GM23338 (cell line): Measurements from ENCODE around the gene SYNPO2. TPM values are rescaled to one million over a fixed set of nuclear protein-coding genes. Genes with fewer than 3 reads are reported as not detected.

Experiments used
- ATAC-seq: fragments of 200-7000 bp; cut with Tn5 transposase; 3 replicates; pipeline ENCODE4 v1.9.1; 2020
- DNase-seq: peaks from one replicate; pipeline ENCODE4 v3.0.0-alpha.2; 2015; ENCODE audit warnings: low spot score
- H2AFZ ChIP-seq: fragments of 200-600 bp; sonication (generic); 2 replicates; pipeline ENCODE4 v1.8.0; 2016; ENCODE audit warnings: antibody characterized with exemption, mild to moderate bottlenecking, moderate library complexity
- H3F3A ChIP-seq: fragments of 200-600 bp; sonication (generic); replicated peaks from 2 replicates; pipeline ENCODE4 v1.8.0; 2017; ENCODE audit warnings: antibody characterized with exemption, mixed run types, low read depth
- H3K27ac ChIP-seq: fragments of 200-600 bp; sonication (generic); 2 replicates; pipeline ENCODE4 v1.6.1; 2016; ENCODE audit warnings: low read depth
- H3K27me3 ChIP-seq: fragments of 200-600 bp; sonication (generic); 2 replicates; pipeline ENCODE4 v1.8.0; 2016; ENCODE audit warnings: mild to moderate bottlenecking, mixed run types, moderate library complexity; ENCODE audit not compliant: insufficient read depth
- H3K36me3 ChIP-seq: fragments of 200-600 bp; sonication (generic); 2 replicates; pipeline ENCODE4 v1.8.0; 2016; ENCODE audit warnings: mild to moderate bottlenecking; ENCODE audit not compliant: insufficient read depth
- H3K4me1 ChIP-seq: fragments of 200-600 bp; sonication (generic); 2 replicates; pipeline ENCODE4 v1.8.0; 2016; ENCODE audit warnings: mild to moderate bottlenecking, moderate library complexity; ENCODE audit not compliant: insufficient read depth
- H3K4me2 ChIP-seq: fragments of 200-600 bp; sonication (generic); 2 replicates; pipeline ENCODE4 v1.7.1; 2017; ENCODE audit warnings: mixed run types
- H3K4me3 ChIP-seq: fragments of 200-600 bp; sonication (generic); 2 replicates; pipeline ENCODE4 v1.6.1; 2016; ENCODE audit warnings: mixed run types
- H3K79me2 ChIP-seq: fragments of 200-600 bp; sonication (generic); replicated peaks from 2 replicates; pipeline ENCODE4 v1.8.0; 2017; ENCODE audit warnings: mild to moderate bottlenecking; ENCODE audit not compliant: insufficient read depth
- H3K9me2 ChIP-seq: fragments of 200-600 bp; sonication (generic); 2 replicates; pipeline ENCODE4 v1.8.0; 2017; ENCODE audit not compliant: insufficient read depth
- H4K20me1 ChIP-seq: fragments of 200-600 bp; sonication (generic); replicated peaks from 2 replicates; pipeline ENCODE4 v1.8.0; 2017; ENCODE audit warnings: mild to moderate bottlenecking; ENCODE audit not compliant: insufficient read depth
- H3K27ac Mint-ChIP-seq: 2 replicates; pipeline ENCODE4 v1.8.0; 2020; ENCODE audit warnings: inconsistent platforms, mild to moderate bottlenecking, moderate library complexity, mixed read lengths
- H3K27me3 Mint-ChIP-seq: 3 replicates; pipeline ENCODE4 v1.8.0; 2022; ENCODE audit warnings: low read depth, mild to moderate bottlenecking, moderate library complexity, mixed read lengths, inconsistent platforms; ENCODE audit not compliant: insufficient read depth, poor library complexity
- H3K36me3 Mint-ChIP-seq: 3 replicates; pipeline ENCODE4 v1.8.0; 2021; ENCODE audit warnings: low read depth, mild to moderate bottlenecking, inconsistent platforms, moderate library complexity, mixed read lengths
- H3K4me1 Mint-ChIP-seq: 3 replicates; pipeline ENCODE4 v1.8.0; 2020; ENCODE audit warnings: mild to moderate bottlenecking, inconsistent platforms, mixed read lengths
- H3K4me3 Mint-ChIP-seq: 3 replicates; pipeline ENCODE4 v1.8.0; 2021; ENCODE audit warnings: moderate library complexity, mild to moderate bottlenecking, inconsistent platforms, mixed read lengths
- H3K9me3 Mint-ChIP-seq: 3 replicates; pipeline ENCODE4 v1.8.0; 2020; ENCODE audit warnings: moderate library complexity, mild to moderate bottlenecking, inconsistent platforms, mixed read lengths
- CREB1 ChIP-seq: fragments of 250-450 bp; sonication (Bioruptor Pico); IDR thresholded peaks from 2 replicates; pipeline ENCODE4 v1.5.0; 2020; ENCODE audit warnings: low read depth, mild to moderate bottlenecking, moderate library complexity
- ETS1 ChIP-seq: IDR thresholded peaks from 2 replicates; pipeline ENCODE4 v1.6.1; 2016; ENCODE audit warnings: antibody characterized with exemption
- EZH2 ChIP-seq: fragments of 200-600 bp; sonication (generic); IDR thresholded peaks from one replicate; pipeline ENCODE4 v1.8.0; 2017; ENCODE audit warnings: antibody characterized with exemption, mild to moderate bottlenecking, low read depth; ENCODE audit not compliant: unreplicated experiment
- NANOG ChIP-seq: IDR thresholded peaks from 2 replicates; pipeline ENCODE4 v1.6.1; 2016; ENCODE audit warnings: antibody characterized with exemption, borderline replicate concordance
- POLR2AphosphoS5 ChIP-seq: IDR thresholded peaks from 2 replicates; pipeline ENCODE4 v1.6.1; 2016; ENCODE audit warnings: antibody characterized with exemption, low read depth
- STAT1 ChIP-seq: IDR thresholded peaks from one replicate; pipeline ENCODE4 v1.6.1; 2016; ENCODE audit warnings: antibody characterized with exemption; ENCODE audit not compliant: unreplicated experiment
- ZNF114 ChIP-seq: fragments of 250-450 bp; sonication (Bioruptor Pico); IDR thresholded peaks from 2 replicates; pipeline ENCODE4 v1.5.0; 2020; ENCODE audit warnings: mild to moderate bottlenecking, moderate library complexity
- ZNF331 ChIP-seq: fragments of 250-450 bp; sonication (Bioruptor Pico); IDR thresholded peaks from 2 replicates; pipeline ENCODE4 v1.5.0; 2020; ENCODE audit warnings: low read depth, mild to moderate bottlenecking, moderate library complexity
- polyA plus RNA-seq: library from polyadenylated mRNA; unstranded; fragments of >200 nt; fragmentation: Nextera tagmentation; extraction: Ambion mirVana; gene quantifications from 2 replicates; pipeline ENCODE4 v1.2.1, GENCODE V29; 2016
- total RNA-seq: library from RNA; depleted of rRNA; stranded (reverse); fragments of >200 nt; shearing (Covaris generic); gene quantifications from 2 replicates; pipeline ENCODE4 v1.2.3, GENCODE V29; 2014
- TF ChIP-seq, protein P1 (sequence below): IDR thresholded peaks from one replicate; pipeline ENCODE4 v1.6.1; 2018; ENCODE audit warnings: antibody characterized with exemption; ENCODE audit not compliant: unreplicated experiment

The SYNPO2 gene
- total and polyA plus RNA-seq, 2 experiments from 2014 or later, result 2.1 to 3.4 TPM

GRCh38 chr4:118921786-118922185 is 33.1 kb downstream of the SYNPO2 start:
- no peaks in the 10 kb centered on the region for H3K9me2 ChIP-seq
- no peaks in the 10 kb centered on the region for H3K36me3 Mint-ChIP-seq
- H2AFZ ChIP-seq, result no peak overlapping the region
- H3F3A ChIP-seq, result no peaks in the 10 kb centered on the region
- no peaks in the 10 kb centered on the region for H4K20me1 ChIP-seq
- H3K79me2 ChIP-seq, result no peaks in the 10 kb centered on the region
- no peaks in the 10 kb centered on the region for H3K9me3 Mint-ChIP-seq
- TF ChIP-seq ZNF114 (CRISPR knock-in tag) (no peak), ZNF331 (CRISPR knock-in tag) (no peak), NANOG (no peak), CREB1 (CRISPR knock-in tag) (no peak), ETS1 (no peak), STAT1 (no peak), EZH2 (no peak)
- TF ChIP-seq, protein P1, sequence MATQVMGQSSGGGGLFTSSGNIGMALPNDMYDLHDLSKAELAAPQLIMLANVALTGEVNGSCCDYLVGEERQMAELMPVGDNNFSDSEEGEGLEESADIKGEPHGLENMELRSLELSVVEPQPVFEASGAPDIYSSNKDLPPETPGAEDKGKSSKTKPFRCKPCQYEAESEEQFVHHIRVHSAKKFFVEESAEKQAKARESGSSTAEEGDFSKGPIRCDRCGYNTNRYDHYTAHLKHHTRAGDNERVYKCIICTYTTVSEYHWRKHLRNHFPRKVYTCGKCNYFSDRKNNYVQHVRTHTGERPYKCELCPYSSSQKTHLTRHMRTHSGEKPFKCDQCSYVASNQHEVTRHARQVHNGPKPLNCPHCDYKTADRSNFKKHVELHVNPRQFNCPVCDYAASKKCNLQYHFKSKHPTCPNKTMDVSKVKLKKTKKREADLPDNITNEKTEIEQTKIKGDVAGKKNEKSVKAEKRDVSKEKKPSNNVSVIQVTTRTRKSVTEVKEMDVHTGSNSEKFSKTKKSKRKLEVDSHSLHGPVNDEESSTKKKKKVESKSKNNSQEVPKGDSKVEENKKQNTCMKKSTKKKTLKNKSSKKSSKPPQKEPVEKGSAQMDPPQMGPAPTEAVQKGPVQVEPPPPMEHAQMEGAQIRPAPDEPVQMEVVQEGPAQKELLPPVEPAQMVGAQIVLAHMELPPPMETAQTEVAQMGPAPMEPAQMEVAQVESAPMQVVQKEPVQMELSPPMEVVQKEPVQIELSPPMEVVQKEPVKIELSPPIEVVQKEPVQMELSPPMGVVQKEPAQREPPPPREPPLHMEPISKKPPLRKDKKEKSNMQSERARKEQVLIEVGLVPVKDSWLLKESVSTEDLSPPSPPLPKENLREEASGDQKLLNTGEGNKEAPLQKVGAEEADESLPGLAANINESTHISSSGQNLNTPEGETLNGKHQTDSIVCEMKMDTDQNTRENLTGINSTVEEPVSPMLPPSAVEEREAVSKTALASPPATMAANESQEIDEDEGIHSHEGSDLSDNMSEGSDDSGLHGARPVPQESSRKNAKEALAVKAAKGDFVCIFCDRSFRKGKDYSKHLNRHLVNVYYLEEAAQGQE, result no peak
- no peaks in the 10 kb centered on the region for H3K27me3 Mint-ChIP-seq
- no peak overlapping the region for H3K27ac ChIP-seq
- no peaks in the 10 kb centered on the region for H3K4me1 ChIP-seq
- no peak for ATAC-seq
- no peak overlapping the region for H3K27ac Mint-ChIP-seq
- no peak for DNase-seq
- H3K4me3 Mint-ChIP-seq, result no peak overlapping the region
- peaks cover 4% of the 10 kb centered on the region for H3K4me1 Mint-ChIP-seq
- no peak overlapping the region for H3K4me3 ChIP-seq
- H3K4me2 ChIP-seq, result no peak overlapping the region
- no peaks in the 10 kb centered on the region for H3K36me3 ChIP-seq
- no peaks in the 10 kb centered on the region for H3K27me3 ChIP-seq

- Histone ChIP-seq H3K79me2 (no peaks in the 10 kb centered on the region), H3K4me2 (no peak overlapping the region), H3K4me1 (no peaks in the 10 kb centered on the region), H3K27ac (no peak overlapping the region), H3F3A (no peaks in the 10 kb centered on the region), H3K36me3 (no peaks in the 10 kb centered on the region), H4K20me1 (no peaks in the 10 kb centered on the region), H3K9me2 (no peaks in the 10 kb centered on the region), H3K4me3 (no peak overlapping the region), H2AFZ (no peak overlapping the region), H3K27me3 (no peaks in the 10 kb centered on the region)
- H3K9me3 Mint-ChIP-seq, result no peaks in the 10 kb centered on the region
- DNase-seq (no peak), ATAC-seq (no peak)
- no peak overlapping the region for H3K4me3 Mint-ChIP-seq
- H3K4me1 Mint-ChIP-seq, result peaks cover 4% of the 10 kb centered on the region
- H3K36me3 Mint-ChIP-seq, result no peaks in the 10 kb centered on the region
- H3K27ac Mint-ChIP-seq, result no peak overlapping the region
- no peaks in the 10 kb centered on the region for H3K27me3 Mint-ChIP-seq
- TF ChIP-seq POLR2AphosphoS5, result no peak
- TF ChIP-seq, protein P1, result no peak
Observed at GRCh38 chr4:118923891-118924290, 35.2 kb downstream of the SYNPO2 start.
